Lower lobe of right lung (tissue), 2 donors: ENCODE measurements around the gene SPIC. TPM values are rescaled to one million over a fixed set of nuclear protein-coding genes. Genes with fewer than 3 reads are reported as not detected.

ENCODE experiments used
- ATAC-seq, 2 donors: fragments of 200-7000 bp; cut with Tn5 transposase; one replicate each; pipeline ENCODE4 v1.9.1; 2020 to 2022; ENCODE audit warnings: mild to moderate bottlenecking in 2 of 2, moderate library complexity in 2 of 2
- DNase-seq: peaks from one replicate; pipeline ENCODE4 v3.0.0-alpha.2; 2020
- H3K27ac ChIP-seq: fragments of 200-600 bp; one replicate; pipeline ENCODE4 v1.8.0; 2022
- H3K27me3 ChIP-seq: fragments of 200-600 bp; one replicate; pipeline ENCODE4 v1.8.0; 2022; ENCODE audit warnings: low read depth
- H3K36me3 ChIP-seq: fragments of 200-600 bp; one replicate; pipeline ENCODE4 v1.8.0; 2022; ENCODE audit warnings: mild to moderate bottlenecking
- H3K4me1 ChIP-seq: fragments of 200-600 bp; one replicate; pipeline ENCODE4 v1.8.0; 2022
- H3K4me3 ChIP-seq: fragments of 200-600 bp; one replicate; pipeline ENCODE4 v1.8.0; 2022; ENCODE audit warnings: mild to moderate bottlenecking
- H3K9me3 ChIP-seq: fragments of 200-600 bp; one replicate; pipeline ENCODE4 v1.8.0; 2022
- CTCF ChIP-seq: fragments of 200-600 bp; IDR thresholded peaks from one replicate; pipeline ENCODE4 v1.8.0; 2022; ENCODE audit warnings: antibody characterized with exemption, mild to moderate bottlenecking
- intact Hi-C: fragments of 100-400 bp; cut with DNase I; formaldehyde crosslinking; loops from one replicate; pipeline ENCODE4 v1.11.0; 2022
- long read RNA-seq: library from polyadenylated mRNA; unstranded; transcript quantifications from one replicate; pipeline ENCODE4 v2.0.0, GENCODE V29; 2021
- total RNA-seq: library from RNA; stranded (reverse); fragmentation: NEBNext Ultra II Directional; extraction: Animal tissue kit (Norgen Biotek cat#: 25700); gene quantifications from one replicate; pipeline ENCODE4 v1.2.1, GENCODE V29; 2021
- donor health status: DM: no; HTN: yes; CAD: no; lungs with severe emphysema.

SPIC gene
- not detected for total RNA-seq
- long read RNA-seq, result 0 reads

GRCh38 chr12:101474711-101475386, at the start of gene SPIC:
Gene SPIC (plus strand): TSS chr12:101475336. CDS start chr12:101476905, 1,569 bp downstream.
- no peaks in the 10 kb centered on the region for H3K27me3 ChIP-seq
- TF ChIP-seq CTCF, result no peak
- H3K4me1 ChIP-seq, result no peaks in the 10 kb centered on the region
- H3K36me3 ChIP-seq, result no peaks in the 10 kb centered on the region
- no peaks in the 10 kb centered on the region for H3K9me3 ChIP-seq
- no peak within 1 kb of the TSS for H3K4me3 ChIP-seq
- DNase-seq (no peak), ATAC-seq (no peak)
- intact Hi-C loops, result no loop called here
- H3K27ac ChIP-seq, result no peak within 1 kb of the TSS

GRCh38 chr12:101430456-101430855, 44.7 kb upstream of the SPIC start:
- no peaks in the 10 kb centered on the region for H3K9me3 ChIP-seq
- ATAC-seq (no peak), DNase-seq (no peak)
- H3K4me3 ChIP-seq, result no peak overlapping the region
- no peak for TF ChIP-seq CTCF
- H3K36me3 ChIP-seq, result no peaks in the 10 kb centered on the region
- intact Hi-C loops, result no loop called here
- H3K27me3 ChIP-seq, result no peaks in the 10 kb centered on the region
- no peak overlapping the region for H3K27ac ChIP-seq
- no peaks in the 10 kb centered on the region for H3K4me1 ChIP-seq

GRCh38 chr12:101436136-101436535, 39.0 kb upstream of the SPIC start:
- no peaks in the 10 kb centered on the region for H3K9me3 ChIP-seq
- no peak for ATAC-seq
- DNase-seq, result no peak
- intact Hi-C loops, result no loop called here
- TF ChIP-seq CTCF, result no peak
- no peak overlapping the region for H3K27ac ChIP-seq
- no peaks in the 10 kb centered on the region for H3K4me1 ChIP-seq
- no peak overlapping the region for H3K4me3 ChIP-seq
- no peaks in the 10 kb centered on the region for H3K36me3 ChIP-seq
- no peaks in the 10 kb centered on the region for H3K27me3 ChIP-seq

- intact Hi-C loops, result no loop called here
Observed at GRCh38 chr12:101439236-101439635, 35.9 kb upstream of the SPIC start.

GRCh38 chr12:101441461-101442224, 33.5 kb upstream of the SPIC start:
- H3K4me1 ChIP-seq, result no peaks in the 10 kb centered on the region
- DNase-seq (no peak), ATAC-seq (no peak)
- no peak overlapping the region for H3K27ac ChIP-seq
- no peak overlapping the region for H3K4me3 ChIP-seq
- H3K36me3 ChIP-seq, result no peaks in the 10 kb centered on the region
- H3K27me3 ChIP-seq, result no peaks in the 10 kb centered on the region
- no peak for TF ChIP-seq CTCF
- no peaks in the 10 kb centered on the region for H3K9me3 ChIP-seq
- intact Hi-C loops, result no loop called here

More at GRCh38 chr12:101439236-101439635, 35.9 kb upstream of the SPIC start:
- Histone ChIP-seq H3K27ac (no peak overlapping the region), H3K36me3 (no peaks in the 10 kb centered on the region), H3K4me3 (no peak overlapping the region), H3K27me3 (no peaks in the 10 kb centered on the region), H3K9me3 (no peaks in the 10 kb centered on the region), H3K4me1 (no peaks in the 10 kb centered on the region)
- TF ChIP-seq CTCF, result no peak
- DNase-seq, result no peak
- ATAC-seq, result no peak
